Measurements from ENCODE around the gene RAD51B. TPM values are rescaled to one million over a fixed set of nuclear protein-coding genes. Genes with fewer than 3 reads are reported as not detected.

Gene RAD51B
- total RNA-seq, 1 experiment from 2014 or later: 29.9 TPM

GRCh38 chr14:68409387-68409786, 589.8 kb downstream of the RAD51B start:
- H3K4me2 ChIP-seq: no peak overlapping the region
- H3K9me2 ChIP-seq (ENCODE audit: insufficient read depth): no peaks in the 10 kb centered on the region
- DNase-seq: no peak
- TF ChIP-seq, protein P1, sequence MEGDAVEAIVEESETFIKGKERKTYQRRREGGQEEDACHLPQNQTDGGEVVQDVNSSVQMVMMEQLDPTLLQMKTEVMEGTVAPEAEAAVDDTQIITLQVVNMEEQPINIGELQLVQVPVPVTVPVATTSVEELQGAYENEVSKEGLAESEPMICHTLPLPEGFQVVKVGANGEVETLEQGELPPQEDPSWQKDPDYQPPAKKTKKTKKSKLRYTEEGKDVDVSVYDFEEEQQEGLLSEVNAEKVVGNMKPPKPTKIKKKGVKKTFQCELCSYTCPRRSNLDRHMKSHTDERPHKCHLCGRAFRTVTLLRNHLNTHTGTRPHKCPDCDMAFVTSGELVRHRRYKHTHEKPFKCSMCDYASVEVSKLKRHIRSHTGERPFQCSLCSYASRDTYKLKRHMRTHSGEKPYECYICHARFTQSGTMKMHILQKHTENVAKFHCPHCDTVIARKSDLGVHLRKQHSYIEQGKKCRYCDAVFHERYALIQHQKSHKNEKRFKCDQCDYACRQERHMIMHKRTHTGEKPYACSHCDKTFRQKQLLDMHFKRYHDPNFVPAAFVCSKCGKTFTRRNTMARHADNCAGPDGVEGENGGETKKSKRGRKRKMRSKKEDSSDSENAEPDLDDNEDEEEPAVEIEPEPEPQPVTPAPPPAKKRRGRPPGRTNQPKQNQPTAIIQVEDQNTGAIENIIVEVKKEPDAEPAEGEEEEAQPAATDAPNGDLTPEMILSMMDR (conservative IDR thresholded peaks at IDR 0.05): no peak
- TF ChIP-seq EZH2 (IDR thresholded peaks at IDR 0.05; ENCODE audit: low read depth): no peak
- no peaks in the 10 kb centered on the region for H3K36me3 ChIP-seq (ENCODE audit: low read depth)
- ChIA-PET CTCF (no interaction called here), POLR2A (ENCODE audit: unreplicated experiment) (no interaction called here)
- intact Hi-C loops (cut with micrococcal nuclease; ENCODE audit: unreplicated experiment): no loop called here
- H3K4me3 ChIP-seq: no peak overlapping the region
- no peak overlapping the region for H2AFZ ChIP-seq
- 0 out of 2 replicates have a peak, but pooled peaks cover 11% of the 10 kb centered on the region for H3K9me3 ChIP-seq (ENCODE audit: insufficient read depth, low read depth)
- H3K27me3 ChIP-seq (ENCODE audit: insufficient read depth, low read depth): no peaks in the 10 kb centered on the region
- BruUV-seq (replicated peaks): no TSS peak
- no peaks in the 10 kb centered on the region for H3K79me2 ChIP-seq (ENCODE audit: low read depth)
- no peak overlapping the region for H3K27ac ChIP-seq
- H4K20me1 ChIP-seq (ENCODE audit: insufficient read depth): no peaks in the 10 kb centered on the region
- peaks cover 52% of the 10 kb centered on the region for H3K4me1 ChIP-seq (replicated peaks; ENCODE audit: insufficient read depth)
- H3F3A ChIP-seq (ENCODE audit: insufficient read depth, low read depth): peaks cover 20% of the 10 kb centered on the region

DNA sequence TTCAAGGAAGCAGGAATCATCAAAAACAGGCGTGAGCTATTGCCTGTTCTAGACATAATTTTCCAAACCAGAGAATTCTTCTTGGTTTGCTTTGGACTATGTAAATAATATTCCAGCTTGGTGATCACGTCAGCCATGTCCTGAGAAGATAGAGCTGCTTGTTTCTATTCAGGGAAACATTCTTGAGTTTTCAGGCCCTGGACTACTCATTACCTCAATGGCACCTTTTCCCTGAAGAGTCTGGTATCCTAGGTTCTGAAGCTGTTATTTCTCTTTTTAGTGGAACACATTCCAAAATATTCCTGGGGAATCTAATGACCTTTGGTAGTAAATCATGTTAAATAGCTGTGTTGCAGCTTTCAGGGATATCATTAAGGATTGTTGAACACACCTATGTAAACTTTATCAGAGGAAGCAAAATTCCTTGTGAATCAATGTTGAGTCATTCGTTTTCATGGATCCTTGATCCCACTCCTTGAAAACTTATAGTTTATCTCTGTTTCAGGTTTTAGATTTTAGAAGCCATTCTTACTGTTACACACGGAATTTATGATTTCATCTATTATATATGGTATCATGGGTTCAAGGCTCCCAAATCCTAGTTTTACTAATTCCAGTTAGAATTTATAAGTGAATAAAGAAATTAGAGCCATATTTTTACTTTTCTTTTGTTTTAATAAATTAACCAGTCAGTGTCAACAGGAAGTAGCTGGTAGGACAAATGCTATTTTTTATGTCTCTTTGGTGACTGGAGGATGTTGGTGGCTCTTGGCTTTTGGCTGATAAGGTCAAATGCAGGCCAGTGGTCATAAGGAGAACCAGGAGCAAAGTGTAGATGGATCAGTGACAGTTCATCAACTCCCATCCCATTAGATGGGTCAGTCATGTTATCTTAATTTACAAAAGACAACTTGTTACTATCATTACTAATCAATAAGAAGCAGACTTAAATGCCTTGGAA, 593.2 kb downstream of the RAD51B start:
- Histone ChIP-seq H3K79me2 (ENCODE audit: low read depth) (no peaks in the 10 kb centered on the region), H3K9me3 (ENCODE audit: insufficient read depth, low read depth) (peaks cover 11% of the 10 kb centered on the region; the same call in 1 of the 2 replicates), H3K4me3 (0 out of 2 replicates have a peak overlapping the region, but pooled peaks have one; percentile 6), H3K36me3 (ENCODE audit: low read depth) (no peaks in the 10 kb centered on the region), H3F3A (ENCODE audit: insufficient read depth, low read depth) (peaks cover 20% of the 10 kb centered on the region), H2AFZ (no peak overlapping the region), H3K27me3 (ENCODE audit: insufficient read depth, low read depth) (no peaks in the 10 kb centered on the region), H3K27ac (peak overlapping the region; percentile 67), H3K4me2 (peak overlapping the region; percentile 54), H3K9me2 (ENCODE audit: insufficient read depth) (no peaks in the 10 kb centered on the region), H4K20me1 (ENCODE audit: insufficient read depth) (no peaks in the 10 kb centered on the region), H3K4me1 (replicated peaks; ENCODE audit: insufficient read depth) (peaks cover 55% of the 10 kb centered on the region)
- TF ChIP-seq, protein P1 (conservative IDR thresholded peaks at IDR 0.05): no peak
- TF ChIP-seq EZH2 (IDR thresholded peaks at IDR 0.05; ENCODE audit: low read depth): no peak
- DNase-seq: peak in 1 of 2 experiments; percentile 69
- BruUV-seq (replicated peaks): no TSS peak
- ChIA-PET POLR2A (ENCODE audit: unreplicated experiment) (interaction anchor here (0.6 kb wide), 1 partner anchor 278 kb away, joined by 6 read pairs; no protein-coding TSS in a partner anchor), CTCF (interaction anchor here (0.6 kb wide), 2 partner anchors 13 to 203 kb away, joined by 3 to 9 read pairs; no protein-coding TSS in a partner anchor)
- intact Hi-C loops (cut with micrococcal nuclease; ENCODE audit: unreplicated experiment): no loop called here

DNA sequence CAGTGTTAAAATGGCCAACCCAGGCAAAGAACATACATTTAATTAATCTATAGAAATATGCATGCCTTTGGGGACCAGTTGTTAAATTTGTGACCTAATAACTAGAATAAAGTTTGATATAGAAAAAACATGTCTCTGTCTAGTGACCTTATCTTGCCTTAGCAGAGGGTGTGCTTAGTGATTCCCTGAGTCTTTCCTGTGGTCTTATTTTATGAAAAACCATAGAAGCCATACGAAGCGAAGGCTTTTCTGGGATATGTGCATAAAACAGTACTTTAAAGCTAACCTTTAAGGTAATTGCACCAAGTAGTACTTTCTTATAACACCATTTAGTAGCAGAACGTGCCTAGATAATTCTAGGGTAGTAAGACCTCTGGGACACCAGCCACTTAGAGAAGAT, 593.9 kb downstream of the RAD51B start:
- peak overlapping the region; percentile 54; the same call in 1 of the 2 replicates for H3K4me2 ChIP-seq
- H3K4me3 ChIP-seq: no peak overlapping the region
- no peak for DNase-seq
- TF ChIP-seq EZH2 (IDR thresholded peaks at IDR 0.05; ENCODE audit: low read depth): no peak
- TF ChIP-seq, protein P1 (conservative IDR thresholded peaks at IDR 0.05): no peak
- H3K9me3 ChIP-seq (ENCODE audit: insufficient read depth, low read depth): peaks cover 11% of the 10 kb centered on the region; the same call in 1 of the 2 replicates
- no peaks in the 10 kb centered on the region for H4K20me1 ChIP-seq (ENCODE audit: insufficient read depth)
- intact Hi-C loops (cut with micrococcal nuclease; ENCODE audit: unreplicated experiment): no loop called here
- ChIA-PET CTCF (interaction anchor here (0.6 kb wide), 1 partner anchor 204 kb away, joined by 3 read pairs; no protein-coding TSS in a partner anchor), POLR2A (ENCODE audit: unreplicated experiment) (no interaction called here)
- H3K27ac ChIP-seq: peak overlapping the region; percentile 67
- H3K27me3 ChIP-seq (ENCODE audit: insufficient read depth, low read depth): no peaks in the 10 kb centered on the region
- no peaks in the 10 kb centered on the region for H3K36me3 ChIP-seq (ENCODE audit: low read depth)
- no TSS peak for BruUV-seq (replicated peaks)
- no peak overlapping the region for H2AFZ ChIP-seq
- H3K79me2 ChIP-seq (ENCODE audit: low read depth): no peaks in the 10 kb centered on the region
- no peaks in the 10 kb centered on the region for H3K9me2 ChIP-seq (ENCODE audit: insufficient read depth)
- H3F3A ChIP-seq (ENCODE audit: insufficient read depth, low read depth): peaks cover 20% of the 10 kb centered on the region
- peaks cover 47% of the 10 kb centered on the region for H3K4me1 ChIP-seq (replicated peaks; ENCODE audit: insufficient read depth)
